HCT116 (cell line): ENCODE measurements around the gene USP15. TPM values are rescaled to one million over a fixed set of nuclear protein-coding genes. Genes with fewer than 3 reads are reported as not detected.

Experiments
- ATAC-seq: fragments of 200-7000 bp; cut with Tn5 transposase; 2 replicates; pipeline ENCODE4 v1.9.1; 2020; ENCODE audit warnings: mild to moderate bottlenecking, moderate library complexity
- BruUV-seq: library from RNA; stranded (reverse); fragments of 400-500 nt; replicated peaks from 2 replicates; lab custom pipeline; 2021; lab: Mats Ljungman, UMichigan
- CTCF ChIA-PET: fragments of 300-600 bp; sonication (Branson Sonifier 250); formaldehyde crosslinking; loops from one replicate; lab custom pipeline; 2021; ENCODE audit warnings: antibody characterized with exemption; lab: Charles Lee
- POLR2A ChIA-PET: fragments of 300-600, 350-600 bp; sonication (Branson Sonifier 250); formaldehyde crosslinking; loops from one replicate; lab custom pipeline; 2021; ENCODE audit warnings: antibody characterized with exemption; lab: Charles Lee
- RAD21 ChIA-PET, 2 experiments: fragments of 300-600 bp; sonication (Branson Sonifier 250); formaldehyde crosslinking; loops; one replicate each; lab custom pipeline; 2023; ENCODE audit warnings: low total read pairs in 2 of 2; ENCODE audit not compliant: uncharacterized antibody in 2 of 2, unreplicated experiment in 2 of 2, low non-redundant PET in 1 of 2; lab: Charles Lee
- DNase-seq: peaks from one replicate; pipeline ENCODE4 v3.0.0-alpha.2; 2010; ENCODE audit warnings: low read depth, low spot score
- H2AFZ ChIP-seq: fragments of 200-600 bp; shearing (Covaris generic), sonication (generic); 2 replicates; pipeline ENCODE4 v1.6.1; 2017; ENCODE audit warnings: low read depth, mixed run types, mixed read lengths, antibody characterized with exemption, low read length; ENCODE audit not compliant: poor library complexity, severe bottlenecking
- H3K27ac ChIP-seq: 2 replicates; pipeline ENCODE4 v1.5.1; 2012; ENCODE audit warnings: low read depth, low read length
- H3K27me3 ChIP-seq: fragments of 200-600 bp; sonication (generic); 2 replicates; pipeline ENCODE4 v1.6.1; 2016; ENCODE audit warnings: mixed run types, low read length, mixed read lengths; ENCODE audit not compliant: insufficient read depth
- H3K36me3 ChIP-seq, 2 experiments: fragments of 200-500 bp in 1 of 2; fragments of 200-600 bp in 1 of 2; sonication (Bioruptor generic) in 1 of 2; sonication (generic) in 1 of 2; 2 replicates each; pipeline versions ENCODE4 v1.5.1 to v1.6.1; 2014 to 2016; ENCODE audit warnings: low read length in 2 of 2, inconsistent platforms in 1 of 2, mixed read lengths in 1 of 2, mixed run types in 1 of 2; ENCODE audit not compliant: insufficient read depth in 2 of 2, control insufficient read depth in 1 of 2
- H3K4me1 ChIP-seq, 2 experiments: fragments of 200-600 bp in 1 of 2; sonication (generic) in 1 of 2; 2 replicates each; pipeline versions ENCODE4 v1.5.1 to v1.6.1; 2012 to 2017; ENCODE audit warnings: low read length in 2 of 2, inconsistent platforms in 1 of 2, mild to moderate bottlenecking in 1 of 2, mixed read lengths in 1 of 2, mixed run types in 1 of 2, moderate library complexity in 1 of 2; ENCODE audit not compliant: insufficient read depth in 2 of 2, control insufficient read depth in 1 of 2
- H3K4me2 ChIP-seq: fragments of 200-600 bp; sonication (generic); 2 replicates; pipeline ENCODE4 v1.6.1; 2017; ENCODE audit warnings: mixed run types, low read length, mixed read lengths
- H3K4me3 ChIP-seq, 2 experiments: fragments of 200-600 bp in 1 of 2; sonication (generic) in 1 of 2; replicated peaks in 1 of 2; 2 replicates each; pipeline ENCODE4 v1.5.1; 2011 to 2016; ENCODE audit warnings: low read length in 2 of 2, control low read depth in 1 of 2, low read depth in 1 of 2, mild to moderate bottlenecking in 1 of 2, mixed read lengths in 1 of 2, mixed run types in 1 of 2
- H3K79me2 ChIP-seq: fragments of 200-600 bp; sonication (generic); 2 replicates; pipeline ENCODE4 v1.6.1; 2017; ENCODE audit warnings: mild to moderate bottlenecking, mixed run types, low read length, moderate library complexity, mixed read lengths; ENCODE audit not compliant: insufficient read depth
- H3K9ac ChIP-seq: fragments of 200-600 bp; sonication (generic); 2 replicates; pipeline ENCODE4 v1.6.1; 2016; ENCODE audit warnings: low read length, mixed read lengths
- H3K9me2 ChIP-seq: fragments of 200-600 bp; sonication (generic), shearing (Covaris generic); 2 replicates; pipeline ENCODE4 v1.6.1; 2017; ENCODE audit warnings: mixed run types, mild to moderate bottlenecking, moderate library complexity; ENCODE audit not compliant: insufficient read depth
- H3K9me3 ChIP-seq, 2 experiments: fragments of 200-500 bp in 1 of 2; fragments of 200-600 bp in 1 of 2; sonication (Bioruptor generic) in 1 of 2; sonication (generic) in 1 of 2; 2 replicates each; pipeline ENCODE4 v1.6.1; 2014 to 2017; ENCODE audit warnings: low read length in 2 of 2, mixed read lengths in 2 of 2, inconsistent platforms in 1 of 2, low read depth in 1 of 2, mild to moderate bottlenecking in 1 of 2, mixed run types in 1 of 2, moderate library complexity in 1 of 2; ENCODE audit not compliant: control insufficient read depth in 1 of 2, insufficient read depth in 1 of 2
- H4K20me1 ChIP-seq: fragments of 200-600 bp; sonication (generic), shearing (Covaris generic); 2 replicates; pipeline ENCODE4 v1.6.1; 2017; ENCODE audit warnings: mixed run types, mild to moderate bottlenecking, moderate library complexity; ENCODE audit not compliant: insufficient read depth
- CBX3 ChIP-seq: IDR thresholded peaks from 2 replicates; pipeline ENCODE4 v1.6.1; 2012; ENCODE audit warnings: low read depth
- POLR2A ChIP-seq: IDR thresholded peaks from 2 replicates; pipeline ENCODE4 v1.7.0; 2011; ENCODE audit warnings: borderline replicate concordance; ENCODE audit not compliant: insufficient read depth, insufficient read length; ENCODE audit errors: extremely low read depth
- RAD21 ChIP-seq: IDR thresholded peaks from 2 replicates; pipeline ENCODE4 v1.6.1; 2012; ENCODE audit warnings: low read depth, mild to moderate bottlenecking
- SIN3A ChIP-seq: IDR thresholded peaks from 2 replicates; pipeline ENCODE4 v1.6.1; 2012; ENCODE audit warnings: low read depth
- SP1 ChIP-seq: IDR thresholded peaks from 2 replicates; pipeline ENCODE4 v1.6.1; 2012; ENCODE audit warnings: low read depth
- SRF ChIP-seq: IDR thresholded peaks from 2 replicates; pipeline ENCODE4 v1.6.1; 2012; ENCODE audit warnings: low read depth
- ZNF274 ChIP-seq: fragments of 200-500 bp; sonication (Bioruptor generic); IDR thresholded peaks from 2 replicates; pipeline ENCODE4 v1.6.1; 2014; ENCODE audit warnings: mild to moderate bottlenecking, low read depth, low read length, inconsistent platforms
- intact Hi-C: fragments of 100-400 bp; cut with micrococcal nuclease; formaldehyde crosslinking; loops from 2 replicates; pipeline ENCODE4 v1.10.0; 2022
- total RNA-seq: library from RNA; stranded (reverse); gene quantifications from one replicate; pipeline ENCODE4 v1.2.1, GENCODE V29; 2021; ENCODE audit not compliant: unreplicated experiment
- TF ChIP-seq, protein P1 (sequence below): IDR thresholded peaks from 2 replicates; pipeline ENCODE4 v1.6.1; 2012
- TF ChIP-seq, protein P2 (sequence below): IDR thresholded peaks from 2 replicates; pipeline ENCODE4 v1.6.1; 2012; ENCODE audit warnings: low read depth

Gene USP15
- total RNA-seq, 1 experiment from 2014 or later = 49.5 TPM

DNA sequence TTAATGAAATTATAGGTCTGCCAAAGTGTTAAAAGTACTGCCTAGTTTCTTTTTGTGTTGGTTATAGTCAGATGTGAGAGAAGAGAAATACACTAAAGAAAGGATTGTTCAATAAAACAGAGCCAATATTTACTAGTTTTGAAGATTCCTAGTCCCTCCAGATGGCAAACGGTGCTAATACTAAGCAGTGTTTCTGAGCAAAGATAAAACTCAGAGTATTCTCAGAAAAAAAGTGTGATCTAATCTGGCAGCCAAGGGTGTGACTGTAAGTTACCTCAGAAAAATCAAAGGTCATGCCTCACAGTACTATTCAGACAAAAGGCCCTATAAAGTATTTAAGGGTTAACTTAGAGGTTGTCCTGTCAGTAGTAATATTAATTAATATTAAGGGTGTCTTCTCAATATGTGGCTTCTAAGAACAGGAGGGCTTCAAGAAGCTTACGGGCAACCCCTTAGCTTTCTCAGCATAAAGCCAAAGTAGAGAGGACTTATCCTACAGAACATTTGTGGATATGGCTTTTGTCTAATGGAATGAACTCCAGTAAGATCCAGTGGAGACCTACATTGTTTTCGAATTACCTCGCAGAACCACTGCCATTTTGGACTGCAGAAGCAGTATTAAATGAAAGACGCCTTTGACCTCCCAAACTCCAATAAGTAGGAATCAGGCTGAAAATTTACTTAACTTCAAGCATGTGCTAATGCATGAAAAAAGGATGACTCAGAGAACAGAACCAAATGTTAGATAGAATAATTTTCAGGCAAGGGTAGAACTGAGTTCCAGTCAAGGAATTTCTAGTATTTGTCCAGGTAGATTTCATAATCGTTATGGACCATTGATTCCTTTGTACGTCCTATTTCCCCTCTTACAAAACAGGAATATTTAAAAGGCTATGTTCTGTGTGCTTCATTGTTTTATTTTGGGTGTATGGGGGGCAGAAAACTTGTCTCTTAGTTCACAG lies 46.6 kb downstream of the USP15 start:
- POLR2A ChIA-PET = no interaction called here
- Histone ChIP-seq H4K20me1 (0 out of 2 replicates have a peak, but pooled peaks cover 7% of the 10 kb centered on the region), H3K27ac (no peak overlapping the region), H3K4me2 (no peak overlapping the region), H2AFZ (no peak overlapping the region), H3K9me3 (peaks cover 0 to 3% of the 10 kb centered on the region in 2 experiments; a peak in 1 of 4 replicates), H3K9me2 (no peaks in the 10 kb centered on the region), H3K9ac (no peak overlapping the region), H3K27me3 (no peaks in the 10 kb centered on the region), H3K79me2 (peaks cover 24% of the 10 kb centered on the region), H3K36me3 (peaks cover 2 to 32% of the 10 kb centered on the region in 2 experiments; a peak in 3 of 4 replicates), H3K4me1 (no peaks in the 10 kb centered on the region), H3K4me3 (no peak overlapping the region)
- RAD21 ChIA-PET = no interaction called here
- ATAC-seq (no peak), DNase-seq (no peak)
- CTCF ChIA-PET = no interaction called here
- BruUV-seq = no TSS peak
- no peak for TF ChIP-seq SRF
- no peak for TF ChIP-seq CBX3
- TF ChIP-seq RAD21 = no peak
- TF ChIP-seq POLR2A = no peak
- TF ChIP-seq, protein P1, sequence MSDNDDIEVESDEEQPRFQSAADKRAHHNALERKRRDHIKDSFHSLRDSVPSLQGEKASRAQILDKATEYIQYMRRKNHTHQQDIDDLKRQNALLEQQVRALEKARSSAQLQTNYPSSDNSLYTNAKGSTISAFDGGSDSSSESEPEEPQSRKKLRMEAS = no peak
- TF ChIP-seq ZNF274 = no peak
- TF ChIP-seq SP1 = no peak
- TF ChIP-seq SIN3A = no peak
- TF ChIP-seq, protein P2, sequence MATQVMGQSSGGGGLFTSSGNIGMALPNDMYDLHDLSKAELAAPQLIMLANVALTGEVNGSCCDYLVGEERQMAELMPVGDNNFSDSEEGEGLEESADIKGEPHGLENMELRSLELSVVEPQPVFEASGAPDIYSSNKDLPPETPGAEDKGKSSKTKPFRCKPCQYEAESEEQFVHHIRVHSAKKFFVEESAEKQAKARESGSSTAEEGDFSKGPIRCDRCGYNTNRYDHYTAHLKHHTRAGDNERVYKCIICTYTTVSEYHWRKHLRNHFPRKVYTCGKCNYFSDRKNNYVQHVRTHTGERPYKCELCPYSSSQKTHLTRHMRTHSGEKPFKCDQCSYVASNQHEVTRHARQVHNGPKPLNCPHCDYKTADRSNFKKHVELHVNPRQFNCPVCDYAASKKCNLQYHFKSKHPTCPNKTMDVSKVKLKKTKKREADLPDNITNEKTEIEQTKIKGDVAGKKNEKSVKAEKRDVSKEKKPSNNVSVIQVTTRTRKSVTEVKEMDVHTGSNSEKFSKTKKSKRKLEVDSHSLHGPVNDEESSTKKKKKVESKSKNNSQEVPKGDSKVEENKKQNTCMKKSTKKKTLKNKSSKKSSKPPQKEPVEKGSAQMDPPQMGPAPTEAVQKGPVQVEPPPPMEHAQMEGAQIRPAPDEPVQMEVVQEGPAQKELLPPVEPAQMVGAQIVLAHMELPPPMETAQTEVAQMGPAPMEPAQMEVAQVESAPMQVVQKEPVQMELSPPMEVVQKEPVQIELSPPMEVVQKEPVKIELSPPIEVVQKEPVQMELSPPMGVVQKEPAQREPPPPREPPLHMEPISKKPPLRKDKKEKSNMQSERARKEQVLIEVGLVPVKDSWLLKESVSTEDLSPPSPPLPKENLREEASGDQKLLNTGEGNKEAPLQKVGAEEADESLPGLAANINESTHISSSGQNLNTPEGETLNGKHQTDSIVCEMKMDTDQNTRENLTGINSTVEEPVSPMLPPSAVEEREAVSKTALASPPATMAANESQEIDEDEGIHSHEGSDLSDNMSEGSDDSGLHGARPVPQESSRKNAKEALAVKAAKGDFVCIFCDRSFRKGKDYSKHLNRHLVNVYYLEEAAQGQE = no peak
- TF ChIP-seq, all 23 proteins: peak for 0
- intact Hi-C loops = no loop called here
